Measurements from ENCODE around the gene CBX8.

Gene CBX8

GRCh38 chr17:79808763-79809529 is 12.1 kb upstream of the CBX8 start:
- Histone ChIP-seq H3K36me3 (ENCODE audit: control insufficient read depth, low read length) (no peaks in the 10 kb centered on the region), H3K79me2 (ENCODE audit: control insufficient read depth, low read length) (no peaks in the 10 kb centered on the region), H4K20me1 (ENCODE audit: control insufficient read depth, insufficient read depth, low read depth, low read length) (no peaks in the 10 kb centered on the region), H3K4me1 (ENCODE audit: control insufficient read depth, low read length) (peaks cover 62% of the 10 kb centered on the region), H3K4me3 (ENCODE audit: low read length) (no peak overlapping the region), H3K9me2 (replicated peaks; ENCODE audit: control insufficient read depth, low read length) (no peaks in the 10 kb centered on the region), H3F3A (ENCODE audit: control insufficient read depth, insufficient read depth) (peaks cover 10% of the 10 kb centered on the region), H3K4me2 (ENCODE audit: low read length) (no peak overlapping the region), H3K27ac (ENCODE audit: low read depth, low read length) (no peak overlapping the region), H3K27me3 (ENCODE audit: control insufficient read depth, low read length) (peaks cover 70% of the 10 kb centered on the region), H3K9me3 (ENCODE audit: control insufficient read depth, insufficient read depth, low read length) (no peaks in the 10 kb centered on the region)
- TF ChIP-seq CTCF (IDR thresholded peaks at IDR 0.05; ENCODE audit: low read depth, low read length, poor library complexity, severe bottlenecking) (no peak), EZH2phosphoT487 (IDR thresholded peaks at IDR 0.05; ENCODE audit: borderline replicate concordance, low read length) (no peak)

GRCh38 chr17:79806863-79807720 is 10.2 kb upstream of the CBX8 start:
- H3K4me2 ChIP-seq (ENCODE audit: low read length) = no peak overlapping the region
- H3K4me3 ChIP-seq (ENCODE audit: low read length) = no peak overlapping the region
- no peak overlapping the region for H3K27ac ChIP-seq (ENCODE audit: low read depth, low read length)
- peaks cover 60% of the 10 kb centered on the region for H3K4me1 ChIP-seq (ENCODE audit: control insufficient read depth, low read length)
- no peaks in the 10 kb centered on the region for H3K9me2 ChIP-seq (replicated peaks; ENCODE audit: control insufficient read depth, low read length)
- no peaks in the 10 kb centered on the region for H3K9me3 ChIP-seq (ENCODE audit: control insufficient read depth, insufficient read depth, low read length)
- H3K36me3 ChIP-seq (ENCODE audit: control insufficient read depth, low read length) = no peaks in the 10 kb centered on the region
- TF ChIP-seq EZH2phosphoT487 (IDR thresholded peaks at IDR 0.05; ENCODE audit: borderline replicate concordance, low read length) (no peak), CTCF (IDR thresholded peaks at IDR 0.05; ENCODE audit: low read depth, low read length, poor library complexity, severe bottlenecking) (no peak)
- peaks cover 10% of the 10 kb centered on the region for H3F3A ChIP-seq (ENCODE audit: control insufficient read depth, insufficient read depth)
- no peaks in the 10 kb centered on the region for H4K20me1 ChIP-seq (ENCODE audit: control insufficient read depth, insufficient read depth, low read depth, low read length)
- no peaks in the 10 kb centered on the region for H3K79me2 ChIP-seq (ENCODE audit: control insufficient read depth, low read length)
- H3K27me3 ChIP-seq (ENCODE audit: control insufficient read depth, low read length) = peaks cover 61% of the 10 kb centered on the region

GRCh38 chr17:79806446-79806760 is 9.5 kb upstream of the CBX8 start:
- H3K79me2 ChIP-seq (ENCODE audit: control insufficient read depth, low read length) = no peaks in the 10 kb centered on the region

More at GRCh38 chr17:79806446-79806760, 9.5 kb upstream of the CBX8 start:
- peaks cover 54% of the 10 kb centered on the region for H3K4me1 ChIP-seq (ENCODE audit: control insufficient read depth, low read length)
- H3K27ac ChIP-seq (ENCODE audit: low read depth, low read length) = no peak overlapping the region
- TF ChIP-seq EZH2phosphoT487 (IDR thresholded peaks at IDR 0.05; ENCODE audit: borderline replicate concordance, low read length) (no peak), CTCF (IDR thresholded peaks at IDR 0.05; ENCODE audit: low read depth, low read length, poor library complexity, severe bottlenecking) (no peak)
- H3K4me2 ChIP-seq (ENCODE audit: low read length) = no peak overlapping the region
- no peaks in the 10 kb centered on the region for H3K36me3 ChIP-seq (ENCODE audit: control insufficient read depth, low read length)
- H3K4me3 ChIP-seq (ENCODE audit: low read length) = no peak overlapping the region
- peaks cover 14% of the 10 kb centered on the region for H3F3A ChIP-seq (ENCODE audit: control insufficient read depth, insufficient read depth)
- no peaks in the 10 kb centered on the region for H3K9me2 ChIP-seq (replicated peaks; ENCODE audit: control insufficient read depth, low read length)
- H3K9me3 ChIP-seq (ENCODE audit: control insufficient read depth, insufficient read depth, low read length) = no peaks in the 10 kb centered on the region
- H3K27me3 ChIP-seq (ENCODE audit: control insufficient read depth, low read length) = peaks cover 54% of the 10 kb centered on the region
- H4K20me1 ChIP-seq (ENCODE audit: control insufficient read depth, insufficient read depth, low read depth, low read length) = no peaks in the 10 kb centered on the region
